NCI-H2227 (cell line): Measurements from ENCODE around the gene CDH8.

Source experiments
- DNase-seq: peaks from one replicate; lab custom pipeline; 2025; ENCODE audit not compliant: unreplicated experiment; lab: John Stamatoyannopoulos, UW

CDH8 gene

GRCh38 chr16:61659936-61660335 is 376.3 kb downstream of the CDH8 start:
- DNase-seq, result no peak

GRCh38 chr16:61654962-61655361 is 381.3 kb downstream of the CDH8 start:
- DNase-seq, result no peak

DNA sequence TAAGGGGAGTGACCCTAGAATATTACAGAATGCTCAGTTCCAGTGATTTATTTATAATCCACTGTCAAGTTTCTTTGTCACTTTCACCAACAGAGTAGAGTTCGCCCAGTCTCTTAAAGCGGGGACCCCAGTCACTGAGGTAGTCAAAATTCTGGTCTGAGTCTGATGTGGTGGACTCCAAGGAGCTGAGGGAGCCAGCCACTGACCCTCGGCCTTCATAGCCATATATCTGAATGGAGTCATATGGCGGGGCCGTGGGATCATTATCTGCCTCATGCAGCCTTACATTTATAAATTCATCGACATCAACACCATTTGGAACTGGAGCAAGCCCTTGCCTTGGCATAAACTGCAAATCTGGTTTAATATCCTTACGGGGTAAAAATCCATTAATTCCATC is 382.7 kb downstream of the CDH8 start:
- DNase-seq, result no peak

GRCh38 chr16:61645561-61645960 is 390.7 kb downstream of the CDH8 start:
- no peak for DNase-seq

DNA sequence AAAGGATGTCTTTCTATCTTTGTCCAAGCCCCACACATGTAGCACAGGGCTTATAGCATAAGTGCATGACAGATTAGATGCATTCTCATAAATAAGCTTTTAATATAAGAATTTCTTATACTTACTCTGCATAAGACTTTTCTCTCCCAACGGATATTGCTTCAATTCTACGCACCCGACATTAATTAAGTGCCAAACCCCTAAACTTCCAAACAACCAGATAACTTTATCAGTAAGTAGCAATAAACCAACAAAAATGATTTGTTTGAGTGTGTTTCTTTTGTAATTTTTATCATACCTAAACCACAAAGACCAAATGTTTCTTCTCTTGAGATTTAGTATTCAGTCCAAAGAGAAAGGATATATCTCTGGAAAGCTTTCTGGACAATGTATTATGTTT is 391.5 kb downstream of the CDH8 start:
- DNase-seq, result no peak

- no peak for DNase-seq
Observed at GRCh38 chr16:61617219-61617783, 418.9 kb downstream of the CDH8 start.

GRCh38 chr16:61616088-61616487 is 420.1 kb downstream of the CDH8 start:
- DNase-seq, result no peak

GRCh38 chr16:61611847-61612491 is 424.3 kb downstream of the CDH8 start:
- DNase-seq, result no peak

- no peak for DNase-seq
Observed at GRCh38 chr16:61606581-61606980, 429.7 kb downstream of the CDH8 start.
